B cell (primary cell): ENCODE results near the gene CHTF8. TPM values are rescaled to one million over a fixed set of nuclear protein-coding genes. Genes with fewer than 3 reads are reported as not detected.

ENCODE experiments used
- ATAC-seq: fragments of 200-7000 bp; cut with Tn5 transposase; one replicate; pipeline ENCODE4 v1.10.0; 2021; ENCODE audit warnings: low read depth, mild to moderate bottlenecking, moderate number of reproducible peaks, moderate library complexity
- CTCF ChIA-PET: fragments of 350-600 bp; sonication (Branson Sonifier 250); formaldehyde crosslinking; loops from one replicate; lab custom pipeline; 2021; ENCODE audit warnings: antibody characterized with exemption, inconsistent platforms; lab: Charles Lee
- POLR2A ChIA-PET: fragments of 350-600 bp; sonication (Branson Sonifier 250); formaldehyde crosslinking; loops from one replicate; lab custom pipeline; 2021; ENCODE audit warnings: antibody characterized with exemption; lab: Charles Lee
- DNase-seq: peaks from one replicate; pipeline ENCODE4 v3.0.0; 2013
- H2AFZ ChIP-seq: 2 replicates; pipeline ENCODE4 v1.6.1; 2012; ENCODE audit warnings: mild to moderate bottlenecking, low read depth, low read length; ENCODE audit not compliant: insufficient read depth, poor library complexity, severe bottlenecking
- H3K27ac ChIP-seq, 2 donors: 1 replicate in 1 of 2; 2 replicates in 1 of 2; pipeline ENCODE4 v1.5.1; 2012 to 2013; ENCODE audit warnings: low read length in 2 of 2, mild to moderate bottlenecking in 2 of 2, moderate library complexity in 1 of 2
- H3K27me3 ChIP-seq, 4 experiments: fragments of 200-600 bp in 1 of 4; sonication (generic) in 1 of 4; replicated peaks in 1 of 4; 1 replicate in 2 of 4; 2 replicates in 2 of 4; pipeline versions ENCODE4 v1.6.1 to v1.7.0; 2013 to 2016; ENCODE audit warnings: low read length in 3 of 4, mild to moderate bottlenecking in 2 of 4, mixed read lengths in 1 of 4, moderate library complexity in 1 of 4; ENCODE audit not compliant: insufficient read depth in 4 of 4, control insufficient read depth in 3 of 4; ENCODE audit errors: control extremely low read depth in 1 of 4
- H3K36me3 ChIP-seq, 2 experiments: replicated peaks in 1 of 2; 1 replicate in 1 of 2; 2 replicates in 1 of 2; pipeline versions ENCODE4 v1.6.1 to v1.7.1; 2013; ENCODE audit warnings: low read length in 1 of 2; ENCODE audit not compliant: insufficient read depth in 2 of 2, control insufficient read depth in 1 of 2; ENCODE audit errors: control extremely low read depth in 1 of 2, extremely low read depth in 1 of 2
- H3K4me1 ChIP-seq, 2 donors: fragments of 200-600 bp in 1 of 2; sonication (generic) in 1 of 2; 1 replicate in 1 of 2; 2 replicates in 1 of 2; pipeline versions ENCODE4 v1.5.1 to v1.6.1; 2013 to 2017; ENCODE audit warnings: low read length in 2 of 2; ENCODE audit not compliant: control insufficient read depth in 2 of 2, insufficient read depth in 2 of 2
- H3K4me2 ChIP-seq: replicated peaks from 2 replicates; pipeline ENCODE3; 2012; ENCODE audit warnings: mild to moderate bottlenecking, low read depth, low read length; ENCODE audit not compliant: poor library complexity, severe bottlenecking
- H3K4me3 ChIP-seq, 5 experiments: fragments of 200-600 bp in 1 of 5; sonication (generic) in 1 of 5; 1 replicate in 3 of 5; 2 replicates in 2 of 5; pipeline versions ENCODE4 v1.5.1 to v1.7.0; 2011 to 2016; ENCODE audit warnings: low read length in 4 of 5, mild to moderate bottlenecking in 4 of 5, low read depth in 2 of 5, control low read depth in 1 of 5, moderate library complexity in 1 of 5; ENCODE audit not compliant: insufficient read depth in 1 of 5; ENCODE audit errors: control extremely low read depth in 1 of 5, extremely low read depth in 1 of 5
- H3K79me2 ChIP-seq: fragments of 200-600 bp; sonication (generic); one replicate; pipeline ENCODE4 v1.6.0; 2016; ENCODE audit warnings: low read length; ENCODE audit not compliant: control insufficient read depth, insufficient read depth
- H3K9ac ChIP-seq: fragments of 200-600 bp; sonication (generic); 2 replicates; pipeline ENCODE4 v1.6.1; 2017; ENCODE audit warnings: mild to moderate bottlenecking, low read length, moderate library complexity
- H3K9me3 ChIP-seq, 3 donors: one replicate each; pipeline versions ENCODE4 v1.6.1 to v1.7.1; 2013; ENCODE audit warnings: low read length in 2 of 3; ENCODE audit not compliant: control insufficient read depth in 2 of 3, insufficient read depth in 1 of 3; ENCODE audit errors: control extremely low read depth in 1 of 3
- H4K20me1 ChIP-seq: 2 replicates; pipeline ENCODE4 v1.6.0; 2012; ENCODE audit warnings: mild to moderate bottlenecking, low read length; ENCODE audit not compliant: insufficient read depth, control insufficient read depth, poor library complexity, severe bottlenecking
- H3K27ac Mint-ChIP-seq: one replicate; pipeline ENCODE4 v1.8.0; 2021; ENCODE audit warnings: mixed read lengths
- H3K27me3 Mint-ChIP-seq: one replicate; pipeline ENCODE4 v1.8.0; 2021; ENCODE audit warnings: mixed read lengths
- H3K4me1 Mint-ChIP-seq: one replicate; pipeline ENCODE4 v1.8.0; 2021; ENCODE audit warnings: mixed read lengths
- H3K4me3 Mint-ChIP-seq: one replicate; pipeline ENCODE4 v1.8.0; 2021; ENCODE audit warnings: mixed read lengths
- H3K9me3 Mint-ChIP-seq: one replicate; pipeline ENCODE4 v1.8.0; 2022; ENCODE audit warnings: mixed read lengths; ENCODE audit not compliant: insufficient read depth
- EZH2 ChIP-seq: IDR thresholded peaks from 2 replicates; pipeline ENCODE4 v1.6.1; 2012; ENCODE audit warnings: borderline replicate concordance, low read depth, mild to moderate bottlenecking, moderate library complexity, low read length; ENCODE audit not compliant: insufficient read depth, poor library complexity, severe bottlenecking
- WGBS: methylation state at CpG from one replicate; pipeline ENCODE4 v1.1.5; 2013; ENCODE audit warnings: missing lambda C conversion rate; ENCODE audit not compliant: insufficient coverage; 5-methylcytosine and 5-hydroxymethylcytosine counted together
- intact Hi-C: fragments of 100-400 bp; cut with micrococcal nuclease; formaldehyde crosslinking; loops from one replicate; pipeline ENCODE4 v1.10.0; 2022
- polyA plus RNA-seq: library from polyadenylated mRNA; depleted of rRNA; stranded (reverse); fragments of >200 nt; gene quantifications from 2 replicates; pipeline ENCODE4 v1.2.3, GENCODE V29; 2012
- total RNA-seq, 2 donors: library from RNA; stranded (reverse); fragments of 120-200 nt in 1 of 2; gene quantifications; 1 replicate in 1 of 2; 2 replicates in 1 of 2; pipeline versions ENCODE4 v1.2.3 to v1.2.4, GENCODE V29; 2013 to 2022
- TF ChIP-seq, protein P1 (sequence below): fragments of 200-600 bp; IDR thresholded peaks from one replicate; pipeline ENCODE4 v1.8.0; 2022; ENCODE audit warnings: antibody characterized with exemption, mild to moderate bottlenecking

Gene CHTF8
- total and polyA plus RNA-seq, 2 donors (not counting 1 experiment from before 2014, with no cell fraction given) = 65.0 to 112 TPM

DNA sequence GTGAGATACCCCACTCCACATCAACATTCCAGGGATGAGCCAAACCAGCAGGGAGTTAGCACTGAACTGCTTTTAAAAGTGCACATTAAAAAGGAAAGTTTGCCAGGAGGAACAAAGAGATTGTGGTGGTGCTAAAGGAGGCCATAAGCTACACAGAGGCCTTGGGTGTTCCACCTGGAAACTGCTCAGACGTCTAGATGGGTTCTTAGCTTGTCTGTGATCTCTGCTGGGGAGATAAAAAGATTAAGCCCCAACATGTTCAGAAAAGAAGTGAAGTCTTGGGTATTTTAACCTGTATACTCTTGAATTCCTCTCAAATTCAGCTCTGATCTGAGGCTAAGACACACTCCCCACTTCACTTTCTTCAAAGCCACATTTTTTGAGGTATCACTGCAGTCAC, 16.6 kb downstream of the CHTF8 start:
- Histone ChIP-seq H4K20me1 (peaks cover 91% of the 10 kb centered on the region), H3K4me2 (no peak overlapping the region), H3K79me2 (peaks cover 20% of the 10 kb centered on the region), H3K4me1 (no peaks in the 10 kb centered on the region), H3K9me3 (no peaks in the 10 kb centered on the region), H3K36me3 (peaks cover 1 to 66% of the 10 kb centered on the region in 2 experiments), H3K27me3 (no peaks in the 10 kb centered on the region), H3K9ac (no peak overlapping the region), H3K4me3 (no peak overlapping the region), H2AFZ (no peak overlapping the region), H3K27ac (no peak overlapping the region)
- intact Hi-C loops = no loop called here
- DNase-seq = no peak
- Mint-ChIP-seq H3K4me1 (peaks cover 7% of the 10 kb centered on the region), H3K27ac (no peak overlapping the region), H3K27me3 (no peaks in the 10 kb centered on the region), H3K4me3 (no peak overlapping the region), H3K9me3 (no peaks in the 10 kb centered on the region)
- ChIA-PET CTCF (interaction anchor here (1.7 to 3.3 kb wide), 2 partner anchors 9 to 587 kb away, joined by 3 to 15 read pairs; no protein-coding TSS in a partner anchor), POLR2A (no interaction called here)
- no peak for ATAC-seq
- TF ChIP-seq EZH2 = no peak
- TF ChIP-seq, protein P1, sequence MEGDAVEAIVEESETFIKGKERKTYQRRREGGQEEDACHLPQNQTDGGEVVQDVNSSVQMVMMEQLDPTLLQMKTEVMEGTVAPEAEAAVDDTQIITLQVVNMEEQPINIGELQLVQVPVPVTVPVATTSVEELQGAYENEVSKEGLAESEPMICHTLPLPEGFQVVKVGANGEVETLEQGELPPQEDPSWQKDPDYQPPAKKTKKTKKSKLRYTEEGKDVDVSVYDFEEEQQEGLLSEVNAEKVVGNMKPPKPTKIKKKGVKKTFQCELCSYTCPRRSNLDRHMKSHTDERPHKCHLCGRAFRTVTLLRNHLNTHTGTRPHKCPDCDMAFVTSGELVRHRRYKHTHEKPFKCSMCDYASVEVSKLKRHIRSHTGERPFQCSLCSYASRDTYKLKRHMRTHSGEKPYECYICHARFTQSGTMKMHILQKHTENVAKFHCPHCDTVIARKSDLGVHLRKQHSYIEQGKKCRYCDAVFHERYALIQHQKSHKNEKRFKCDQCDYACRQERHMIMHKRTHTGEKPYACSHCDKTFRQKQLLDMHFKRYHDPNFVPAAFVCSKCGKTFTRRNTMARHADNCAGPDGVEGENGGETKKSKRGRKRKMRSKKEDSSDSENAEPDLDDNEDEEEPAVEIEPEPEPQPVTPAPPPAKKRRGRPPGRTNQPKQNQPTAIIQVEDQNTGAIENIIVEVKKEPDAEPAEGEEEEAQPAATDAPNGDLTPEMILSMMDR = no peak
- 83% methylated on average over 1 of the region's 1 CpG for WGBS

DNA sequence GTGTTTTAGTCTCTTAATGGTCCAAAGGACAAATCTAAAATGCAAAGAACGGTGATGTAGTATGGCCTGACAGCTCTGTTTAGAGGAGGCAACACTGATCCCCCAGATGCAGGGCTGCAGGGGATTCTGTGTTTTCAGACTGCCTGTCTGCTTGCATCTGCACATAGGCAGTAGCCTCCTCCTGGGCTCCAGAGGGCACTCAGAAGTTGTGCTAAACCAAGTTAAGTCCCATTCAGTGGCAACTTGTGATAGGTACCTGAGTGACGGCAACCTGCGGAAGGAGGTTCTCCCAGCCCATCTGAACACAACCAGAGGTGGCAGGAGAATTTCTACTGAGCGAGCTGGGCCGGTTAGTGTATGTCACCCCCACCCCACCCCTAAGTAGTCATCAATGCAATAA, 17.0 kb downstream of the CHTF8 start:
- intact Hi-C loops = no loop called here
- H3K4me2 ChIP-seq = no peak overlapping the region
- 100% methylated on average over 5 of the region's 5 CpGs for WGBS
- H3K9me3 ChIP-seq = no peaks in the 10 kb centered on the region
- DNase-seq = no peak
- ChIA-PET POLR2A (no interaction called here), CTCF (interaction anchor here (1.7 to 3.3 kb wide), 2 partner anchors 10 to 586 kb away, joined by 3 to 15 read pairs; no protein-coding TSS in a partner anchor)
- no peak overlapping the region for H2AFZ ChIP-seq
- no peak overlapping the region for H3K27ac ChIP-seq
- Mint-ChIP-seq H3K4me3 (no peak overlapping the region), H3K9me3 (no peaks in the 10 kb centered on the region), H3K27me3 (no peaks in the 10 kb centered on the region), H3K4me1 (peaks cover 7% of the 10 kb centered on the region), H3K27ac (no peak overlapping the region)
- H3K27me3 ChIP-seq = no peaks in the 10 kb centered on the region
- H3K36me3 ChIP-seq = peaks cover 1 to 62% of the 10 kb centered on the region in 2 experiments
- no peak overlapping the region for H3K4me3 ChIP-seq
- no peaks in the 10 kb centered on the region for H3K4me1 ChIP-seq
- H3K9ac ChIP-seq = no peak overlapping the region
- H3K79me2 ChIP-seq = peaks cover 16% of the 10 kb centered on the region
- TF ChIP-seq EZH2 = no peak
- TF ChIP-seq, protein P1 = no peak
- ATAC-seq = no peak
- peaks cover 86% of the 10 kb centered on the region for H4K20me1 ChIP-seq
